Stimulated activated CD8-positive, alpha-beta memory T cell treated with anti-CD3 and anti-CD28 coated beads, Interleukin-7, amount 100 ng/mL, for 48 hours (primary cell): ENCODE results near the gene GUCD1.
"Not testable (repeated sequence)": the region's sequence is repeated elsewhere in the genome, so short reads cannot be mapped to it uniquely, and the experiment has no call there.

Experiments used
- DNase-seq, 2 donors: peaks; one replicate each; pipeline ENCODE4 v3.0.0-alpha.2; 2020; ENCODE audit warnings: low read depth in 1 of 2; ENCODE audit errors: extremely low read depth in 1 of 2

GUCD1 gene

GRCh38 chr22:24530968-24531367, 24.0 kb downstream of the GUCD1 start:
- DNase-seq, result not testable (repeated sequence)

- DNase-seq, result no peak
Measured at GRCh38 chr22:24529898-24530297, 25.0 kb downstream of the GUCD1 start.

GRCh38 chr22:24526191-24526590, 28.7 kb downstream of the GUCD1 start:
- DNase-seq, result no peak

GRCh38 chr22:24525416-24526037, 29.4 kb downstream of the GUCD1 start:
- DNase-seq, result peak; percentile 55 to 75

GRCh38 chr22:24523873-24524272, 31.1 kb downstream of the GUCD1 start:
- no peak for DNase-seq

GRCh38 chr22:24521791-24522245, 33.1 kb downstream of the GUCD1 start:
- DNase-seq, result peak in 1 of 2 donors; percentile 34

- no peak for DNase-seq
Measured at GRCh38 chr22:24519496-24519895, 35.4 kb downstream of the GUCD1 start.

- no peak for DNase-seq
Measured at GRCh38 chr22:24518771-24519485, 36.0 kb downstream of the GUCD1 start.

- no peak for DNase-seq
Measured at GRCh38 chr22:24518228-24518627, 36.7 kb downstream of the GUCD1 start.

GRCh38 chr22:24517446-24517845, 37.5 kb downstream of the GUCD1 start:
- DNase-seq, result no peak

- DNase-seq, result no peak
Measured at GRCh38 chr22:24516301-24516737, 38.6 kb downstream of the GUCD1 start.

GRCh38 chr22:24515027-24515338, 40.0 kb downstream of the GUCD1 start:
- DNase-seq, result no peak

GRCh38 chr22:24514241-24515026, 40.5 kb downstream of the GUCD1 start:
- DNase-seq, result no peak

GRCh38 chr22:24513378-24514240, 41.3 kb downstream of the GUCD1 start:
- no peak for DNase-seq

- DNase-seq, result no peak
Measured at GRCh38 chr22:24512043-24512442, 42.9 kb downstream of the GUCD1 start.

- DNase-seq, result no peak
Measured at GRCh38 chr22:24510637-24511625, 44.0 kb downstream of the GUCD1 start.

GRCh38 chr22:24507716-24508115, 47.2 kb downstream of the GUCD1 start:
- DNase-seq, result no peak

- DNase-seq, result no peak
Measured at GRCh38 chr22:24506802-24507438, 48.0 kb downstream of the GUCD1 start.
